ENCODE measurements around the gene COL4A3. TPM values are rescaled to one million over a fixed set of nuclear protein-coding genes. Genes with fewer than 3 reads are reported as not detected.

The COL4A3 gene
- total RNA-seq, 2 donors from 2014 or later, result 0.56 to 0.61 TPM

DNA sequence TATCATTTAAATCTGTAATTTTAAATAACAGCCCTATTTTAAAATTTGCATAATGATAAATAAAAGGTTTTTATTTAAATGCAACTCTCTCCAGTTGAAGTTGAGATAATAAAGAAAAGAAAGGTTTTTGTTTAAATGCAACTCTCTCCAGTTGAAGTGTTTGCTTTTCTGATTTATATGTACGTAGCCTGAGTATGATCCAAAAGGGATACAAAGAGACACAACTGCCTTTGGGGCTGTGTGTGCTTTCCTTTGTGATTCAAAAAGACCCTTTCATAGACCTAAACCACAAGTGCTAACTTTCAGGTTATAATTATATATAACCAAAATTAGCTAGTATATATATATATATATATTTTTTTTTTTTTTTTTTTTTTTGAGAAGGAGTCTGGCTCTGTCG is 84.5 kb downstream of the COL4A3 start:
- ATAC-seq (no peak), DNase-seq (no peak)
- intact Hi-C loops (cut with DNase I, micrococcal nuclease), result no loop called here

DNA sequence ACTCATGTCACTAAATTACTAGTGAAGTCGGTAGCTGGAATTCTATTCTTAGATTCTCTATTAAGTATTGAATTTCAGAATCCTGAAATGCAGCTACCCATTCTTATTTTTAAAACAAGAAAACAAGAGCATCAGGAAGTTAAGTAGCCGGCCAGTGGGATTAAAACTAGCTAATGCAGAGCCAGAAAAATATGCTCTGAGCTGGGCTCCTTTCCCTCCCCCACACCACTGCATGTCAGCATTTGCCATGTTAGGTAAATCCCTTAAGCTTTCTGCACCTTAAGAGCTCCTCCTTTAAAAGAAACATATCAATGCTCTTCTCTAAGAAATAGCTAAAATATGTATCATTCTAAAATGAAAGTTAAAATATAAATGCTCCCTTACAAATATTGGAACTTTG is 88.4 kb downstream of the COL4A3 start:
- DNase-seq, result no peak
- no peak for ATAC-seq
- intact Hi-C loops (cut with DNase I, micrococcal nuclease), result no loop called here

- intact Hi-C loops (cut with DNase I, micrococcal nuclease), result no loop called here
- ATAC-seq (no peak), DNase-seq (no peak)
These were observed 92.2 kb downstream of the COL4A3 start for GRCh38 chr2:227256605-227257004.

DNA sequence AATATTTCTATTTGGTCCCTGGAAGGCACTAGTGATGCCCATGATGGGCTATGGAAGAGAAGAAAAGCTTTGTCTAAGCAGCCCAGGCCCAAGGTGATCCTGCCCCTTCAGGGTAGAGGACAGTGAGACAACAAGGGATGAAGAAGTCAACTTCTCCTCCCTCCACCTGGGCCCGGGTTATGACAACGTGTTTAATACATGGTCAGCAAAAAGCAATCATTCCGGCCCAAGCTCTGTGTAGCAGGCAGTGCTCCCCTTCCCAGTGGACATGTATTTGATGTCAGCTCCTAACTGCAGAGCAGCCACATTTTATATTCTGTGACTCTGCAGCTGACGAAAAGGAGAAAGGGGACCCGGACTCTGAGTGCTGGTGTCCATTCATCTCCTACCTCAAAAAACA is 93.4 kb downstream of the COL4A3 start:
- ATAC-seq, result no peak
- intact Hi-C loops (cut with DNase I, micrococcal nuclease), result no loop called here
- DNase-seq, result no peak

DNA sequence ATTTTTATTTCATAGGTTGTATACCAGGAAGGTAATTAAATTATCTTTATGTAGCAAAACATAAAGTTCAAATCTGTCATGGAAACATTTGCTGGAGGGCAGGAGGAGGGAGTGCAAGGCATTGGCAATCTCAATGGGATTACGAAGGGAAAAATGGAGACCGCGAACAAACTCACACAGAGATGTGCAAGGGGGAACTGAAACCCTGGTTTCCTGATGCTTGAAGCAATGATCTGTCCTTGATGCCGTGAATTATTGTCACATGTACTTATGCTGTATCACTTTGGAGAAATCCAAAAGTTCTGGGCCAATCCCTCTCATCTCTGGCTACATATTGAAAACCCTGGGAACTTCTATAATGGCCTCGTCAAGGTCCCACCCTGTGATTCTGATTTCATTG is 95.6 kb downstream of the COL4A3 start:
- no peak for ATAC-seq
- DNase-seq, result no peak
- intact Hi-C loops (cut with DNase I, micrococcal nuclease), result no loop called here

GRCh38 chr2:227267410-227268115 is 103.1 kb downstream of the COL4A3 start:
- intact Hi-C loops (cut with DNase I, micrococcal nuclease), result no loop called here
- ATAC-seq (no peak), DNase-seq (no peak)

- no peak for ATAC-seq
- no peak for DNase-seq
- intact Hi-C loops (cut with DNase I, micrococcal nuclease), result no loop called here
These were observed 116.5 kb downstream of the COL4A3 start for GRCh38 chr2:227280895-227281294.

DNA sequence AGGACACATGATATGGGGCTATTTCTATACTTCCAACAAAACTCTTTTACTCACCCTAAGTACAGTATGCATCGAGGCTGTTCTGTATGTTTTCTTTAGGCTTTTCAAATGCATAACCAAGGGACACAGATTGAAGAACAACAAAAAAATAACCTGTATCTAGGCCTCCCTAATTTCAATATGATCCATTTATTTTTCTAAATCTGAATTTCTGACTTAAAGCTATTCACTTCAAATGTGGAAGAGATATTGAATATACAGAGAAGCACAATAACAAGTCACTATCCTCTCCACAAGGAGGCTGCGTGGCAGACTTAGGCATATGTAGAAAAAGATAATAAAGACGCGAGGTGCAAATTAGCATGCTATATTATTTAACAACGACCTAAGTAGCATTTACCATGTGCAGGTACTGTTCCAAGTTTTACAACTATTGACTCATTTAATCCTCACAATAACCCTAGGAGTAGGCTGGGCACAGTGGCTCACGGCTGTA is 121.4 kb downstream of the COL4A3 start:
- no peak for ATAC-seq
- intact Hi-C loops (cut with DNase I, micrococcal nuclease), result no loop called here
- DNase-seq, result no peak

- ATAC-seq, result no peak
These were observed 123.3 kb downstream of the COL4A3 start for GRCh38 chr2:227287771-227288170.

GRCh38 chr2:227292314-227292713 is 127.9 kb downstream of the COL4A3 start:
- intact Hi-C loops (cut with DNase I, micrococcal nuclease), result no loop called here
- no peak for ATAC-seq
- DNase-seq, result no peak

More at GRCh38 chr2:227287771-227288170, 123.3 kb downstream of the COL4A3 start:
- DNase-seq, result no peak
- intact Hi-C loops (cut with DNase I, micrococcal nuclease), result no loop called here

DNA sequence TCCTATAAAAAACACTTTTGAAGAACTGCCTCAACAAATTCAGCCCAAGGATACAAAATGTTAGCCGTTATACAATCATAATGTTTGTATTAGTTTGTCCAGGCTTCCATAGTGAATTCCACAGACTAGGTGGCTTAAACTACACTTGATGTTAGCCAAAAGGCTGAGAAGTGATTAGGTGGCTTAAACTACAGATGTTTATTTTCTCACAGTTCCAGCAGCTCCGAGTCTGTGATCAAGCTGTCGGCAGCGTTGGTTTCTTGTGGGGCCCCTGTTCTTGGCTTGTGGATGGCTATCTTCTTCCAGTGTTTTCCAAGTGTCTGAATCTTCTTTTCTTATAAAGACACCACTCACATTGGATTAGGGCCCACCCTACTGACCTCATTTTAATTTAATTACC is 129.1 kb downstream of the COL4A3 start:
- DNase-seq (no peak), ATAC-seq (no peak)
- intact Hi-C loops (cut with DNase I, micrococcal nuclease), result no loop called here

GRCh38 chr2:227295806-227296205 is 131.4 kb downstream of the COL4A3 start:
- intact Hi-C loops (cut with DNase I, micrococcal nuclease), result no loop called here
- no peak for ATAC-seq
- DNase-seq, result no peak

- intact Hi-C loops (cut with DNase I, micrococcal nuclease), result no loop called here
- no peak for ATAC-seq
These were observed 132.4 kb downstream of the COL4A3 start for GRCh38 chr2:227296671-227297405.

DNA sequence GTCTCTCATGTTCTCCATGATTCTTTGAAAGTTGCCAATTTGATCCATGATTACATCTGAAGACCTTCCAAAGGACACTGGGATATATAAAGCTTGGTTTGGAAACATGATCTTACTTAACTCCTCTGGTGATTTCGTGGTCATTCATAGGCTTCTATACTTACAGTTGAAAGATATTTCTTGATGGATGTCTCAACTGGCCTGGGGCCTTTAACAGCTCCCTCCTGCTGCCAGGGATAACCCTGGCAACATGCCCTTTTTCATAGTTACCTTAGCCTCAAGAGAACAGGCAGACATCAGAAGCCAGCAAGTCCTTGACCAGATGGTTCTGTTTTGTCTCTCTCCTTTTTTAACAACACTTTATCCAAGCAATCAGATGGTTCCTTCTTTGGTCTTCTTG is 137.1 kb downstream of the COL4A3 start:
- DNase-seq (no peak), ATAC-seq (no peak)
- intact Hi-C loops (cut with DNase I, micrococcal nuclease), result no loop called here

More at GRCh38 chr2:227296671-227297405, 132.4 kb downstream of the COL4A3 start:
- no peak for DNase-seq

GRCh38 chr2:227308784-227309183 is 144.4 kb downstream of the COL4A3 start:
- no peak for ATAC-seq
- DNase-seq, result no peak
- intact Hi-C loops (cut with DNase I, micrococcal nuclease), result no loop called here

- intact Hi-C loops (cut with DNase I, micrococcal nuclease), result no loop called here
- no peak for ATAC-seq
These were observed 146.3 kb downstream of the COL4A3 start for GRCh38 chr2:227310756-227311110.

DNA sequence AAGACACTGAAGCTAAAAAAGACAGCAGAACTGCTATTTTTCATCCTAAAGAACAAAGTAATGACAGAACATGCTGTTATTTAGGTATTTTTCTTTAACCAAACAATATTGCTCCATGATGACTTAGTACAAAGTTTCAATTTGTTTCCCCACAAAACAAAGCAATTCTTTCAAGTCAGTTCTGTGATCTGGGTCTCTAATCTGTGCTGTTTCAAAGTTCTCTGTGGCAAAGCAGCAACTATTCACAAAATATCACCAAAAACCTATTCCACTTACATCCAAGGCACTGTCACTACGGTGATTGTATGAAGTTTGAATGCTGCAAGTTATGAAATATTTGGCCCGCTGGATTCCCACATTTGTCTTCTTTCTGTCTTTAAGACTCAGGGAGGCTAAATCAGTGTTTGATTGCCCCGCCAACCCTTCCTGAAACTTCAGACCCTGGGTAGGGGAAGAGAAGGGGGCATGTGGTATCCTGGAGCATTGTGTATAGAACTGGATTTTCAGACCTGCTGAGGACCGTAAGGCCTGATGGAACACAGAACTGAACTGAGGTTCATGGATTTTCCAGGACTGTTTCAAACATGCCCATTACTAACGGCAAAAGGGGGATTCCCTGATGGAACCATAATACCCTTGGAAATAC is 147.6 kb downstream of the COL4A3 start:
- ATAC-seq, result no peak
- DNase-seq, result no peak
- intact Hi-C loops (cut with DNase I, micrococcal nuclease), result no loop called here

More at GRCh38 chr2:227310756-227311110, 146.3 kb downstream of the COL4A3 start:
- no peak for DNase-seq

- ATAC-seq (no peak), DNase-seq (no peak)
- intact Hi-C loops (cut with DNase I, micrococcal nuclease), result no loop called here
These were observed 148.2 kb downstream of the COL4A3 start for GRCh38 chr2:227312579-227312978.

- DNase-seq (no peak), ATAC-seq (no peak)
- intact Hi-C loops (cut with DNase I, micrococcal nuclease), result no loop called here
These were observed 148.9 kb downstream of the COL4A3 start for GRCh38 chr2:227313310-227313709.

DNA sequence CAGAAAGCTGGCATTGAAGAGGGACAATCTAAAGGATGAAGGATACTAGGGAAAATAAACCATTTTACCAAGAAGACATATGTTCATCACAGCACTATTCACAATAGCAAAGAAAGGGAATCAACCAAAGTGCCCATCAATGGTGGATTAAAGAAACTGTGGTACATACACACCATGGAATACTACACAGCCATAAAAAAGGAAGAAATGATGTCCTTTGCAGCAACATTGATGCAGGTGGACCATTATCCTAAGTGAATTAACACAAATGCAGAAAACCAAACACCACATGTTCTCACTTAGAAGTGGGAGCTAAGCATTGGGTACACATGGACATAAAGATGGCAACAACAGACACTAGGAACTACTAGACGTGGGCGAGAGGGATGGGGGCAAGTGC is 153.4 kb downstream of the COL4A3 start:
- DNase-seq (no peak), ATAC-seq (no peak)
- intact Hi-C loops (cut with DNase I, micrococcal nuclease), result no loop called here

Data from left colon (tissue), 2 donors.